LNCAP (cell line): ENCODE results near the gene ANKRD13D.

ENCODE experiments used
- CTCF ChIP-seq: fragments of 450-650 bp; IDR thresholded peaks from 2 replicates; pipeline ENCODE4 v1.5.1; 2017; ENCODE audit warnings: mild to moderate bottlenecking

ANKRD13D gene

GRCh38 chr11:67284811-67285540 lies 4.1 kb upstream of the ANKRD13D start:
- TF ChIP-seq CTCF, result no peak

- no peak for TF ChIP-seq CTCF
Observed at GRCh38 chr11:67285541-67286498, 3.3 kb upstream of the ANKRD13D start.

GRCh38 chr11:67286621-67287333 lies 2.3 kb upstream of the ANKRD13D start:
- TF ChIP-seq CTCF, result peak; percentile 14; the same call in 1 of the 2 replicates

- no peak for TF ChIP-seq CTCF
Observed at GRCh38 chr11:67287355-67288197, 1.5 kb upstream of the ANKRD13D start.

GRCh38 chr11:67288198-67288451 lies 978 bp upstream of the ANKRD13D start:
- TF ChIP-seq CTCF, result no peak

GRCh38 chr11:67288452-67289225 lies 464 bp upstream of the ANKRD13D start:
- TF ChIP-seq CTCF, result peak; percentile 24; the same call in 1 of the 2 replicates
